Hematopoietic multipotent progenitor cell treated with erythropoietin and hydrocortisone succinate and interleukin-3 and kit ligand, for 6 days (in vitro differentiated cells): ENCODE data around the gene TBC1D20.
"Not testable (repeated sequence)": the region's sequence is repeated elsewhere in the genome, so short reads cannot be mapped to it uniquely, and the experiment has no call there.

Source experiments
- DNase-seq: peaks from one replicate; pipeline ENCODE4 v3.0.0-alpha.2; 2015

Gene TBC1D20, protein sequence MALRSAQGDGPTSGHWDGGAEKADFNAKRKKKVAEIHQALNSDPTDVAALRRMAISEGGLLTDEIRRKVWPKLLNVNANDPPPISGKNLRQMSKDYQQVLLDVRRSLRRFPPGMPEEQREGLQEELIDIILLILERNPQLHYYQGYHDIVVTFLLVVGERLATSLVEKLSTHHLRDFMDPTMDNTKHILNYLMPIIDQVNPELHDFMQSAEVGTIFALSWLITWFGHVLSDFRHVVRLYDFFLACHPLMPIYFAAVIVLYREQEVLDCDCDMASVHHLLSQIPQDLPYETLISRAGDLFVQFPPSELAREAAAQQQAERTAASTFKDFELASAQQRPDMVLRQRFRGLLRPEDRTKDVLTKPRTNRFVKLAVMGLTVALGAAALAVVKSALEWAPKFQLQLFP

DNA sequence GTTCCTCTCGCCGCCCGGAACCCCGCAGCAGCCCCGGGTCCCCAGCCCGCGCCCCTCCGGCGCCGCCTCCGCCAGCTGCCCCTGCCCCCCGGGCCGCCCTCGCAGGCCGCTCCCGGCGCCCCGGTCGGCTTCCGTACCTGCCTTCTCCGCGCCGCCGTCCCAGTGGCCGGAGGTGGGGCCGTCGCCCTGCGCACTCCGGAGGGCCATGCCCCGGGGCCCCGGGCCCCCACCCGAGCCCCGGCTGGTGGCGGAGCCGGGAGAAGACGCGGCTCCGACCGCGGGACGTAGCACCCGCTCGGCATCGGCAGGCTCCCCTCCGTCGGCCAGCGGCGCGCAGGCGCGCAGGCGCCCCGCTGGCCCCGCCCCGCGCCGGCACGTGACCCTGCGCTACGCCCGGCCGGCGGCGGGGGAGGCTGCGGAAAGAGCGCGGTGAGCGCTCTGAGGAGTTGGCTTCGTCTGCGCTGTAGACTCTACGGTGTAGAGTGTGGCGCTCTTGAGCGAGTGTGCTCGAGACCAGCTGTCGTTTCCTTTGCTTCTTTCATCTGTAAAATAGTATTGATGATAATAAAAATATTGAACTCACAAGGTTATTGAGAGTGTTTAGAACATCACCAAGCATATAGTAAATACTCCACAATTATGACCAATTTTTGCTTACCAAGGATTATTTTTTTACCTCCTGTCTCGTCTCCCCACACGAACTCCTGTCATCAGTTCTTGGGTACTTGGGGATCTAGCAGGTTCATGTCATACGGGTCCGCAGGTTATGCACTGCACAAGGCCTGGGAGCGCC, at the start of gene TBC1D20:
TBC1D20 (minus strand) TSS at position 335 of the 793 bp plus-strand sequence; CDS start at position 207, 128 bp downstream.
- peak; percentile 94 for DNase-seq

DNA sequence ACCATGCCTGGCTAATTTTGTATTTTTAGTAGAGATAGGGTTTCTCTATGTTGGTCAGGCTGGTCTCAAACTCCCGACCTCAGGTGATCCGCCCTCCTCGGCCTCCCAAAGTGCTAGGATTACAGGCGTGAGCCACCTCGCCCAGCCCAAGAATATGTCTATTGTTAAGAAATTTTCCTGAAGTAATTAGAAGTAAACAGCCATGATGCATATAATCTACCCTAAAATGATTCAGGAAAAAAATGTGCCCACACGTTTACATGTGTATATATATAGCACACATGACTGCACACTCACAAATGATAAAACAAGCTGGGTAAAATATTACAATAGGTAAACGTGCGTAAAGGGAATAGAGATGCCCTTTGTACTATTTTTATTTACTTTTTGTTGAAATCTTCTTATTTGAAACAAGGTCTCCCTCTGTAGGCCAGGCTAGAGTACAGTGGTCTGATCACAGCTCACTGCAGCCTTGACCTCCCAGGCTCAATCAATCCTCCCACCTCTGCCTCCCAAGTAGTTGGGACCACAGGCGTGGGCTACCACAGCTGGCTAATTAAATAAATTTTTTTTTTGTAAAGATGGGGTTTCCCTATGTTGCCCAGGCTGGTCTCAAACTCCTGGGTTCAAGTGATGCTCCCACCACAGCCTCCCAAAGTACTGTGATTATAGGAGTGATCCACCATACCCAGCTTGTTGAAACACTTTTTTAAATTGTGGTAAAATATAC, 48.2 kb upstream of the TBC1D20 start:
- not testable (repeated sequence) for DNase-seq

DNA sequence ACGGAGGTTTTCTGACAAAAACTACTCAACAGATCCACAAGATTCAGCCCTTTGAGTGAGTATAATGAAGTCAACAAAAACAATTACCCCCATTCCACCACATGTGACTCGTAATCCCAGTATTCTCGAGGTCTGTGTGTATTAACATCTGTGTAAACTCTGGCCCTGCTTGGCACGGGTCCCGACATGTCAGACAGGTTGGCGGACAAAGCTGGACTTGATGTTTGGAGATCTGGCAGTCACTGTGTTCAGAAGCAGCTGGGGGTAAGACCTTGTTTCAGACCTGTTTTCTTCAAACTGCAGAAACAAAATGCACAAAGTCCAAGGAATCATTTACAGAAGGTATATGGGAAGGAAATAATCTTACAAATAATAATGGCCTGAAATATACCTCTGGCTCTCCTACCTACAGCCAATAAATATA, 46.0 kb upstream of the TBC1D20 start:
- DNase-seq = not testable (repeated sequence)

DNA sequence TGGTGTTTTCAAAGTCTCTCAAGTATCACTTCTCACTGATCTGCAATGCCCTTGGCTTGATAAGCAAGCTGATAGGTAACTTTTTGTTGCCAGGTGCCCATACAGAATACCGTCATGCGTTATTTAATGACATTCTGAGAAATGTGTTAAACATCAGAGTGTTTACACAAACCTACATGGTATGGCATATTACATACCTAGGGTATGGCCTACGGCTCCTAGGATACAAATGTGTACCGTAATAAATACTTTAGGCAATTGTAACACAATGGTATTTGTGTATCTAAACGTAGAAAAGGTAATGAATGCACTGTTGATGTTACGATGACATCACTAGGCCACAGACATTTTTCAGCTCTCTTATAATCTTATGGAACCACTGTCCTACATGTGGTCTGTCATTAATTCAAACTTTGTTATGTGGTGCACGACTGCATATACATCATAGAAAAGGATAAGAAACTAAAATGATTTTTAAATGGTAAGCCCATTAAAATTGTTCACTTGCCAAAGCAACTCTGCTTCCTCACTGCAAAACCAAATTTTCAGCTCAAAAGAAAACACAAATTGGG, 45.5 kb upstream of the TBC1D20 start:
- DNase-seq = no peak

DNA sequence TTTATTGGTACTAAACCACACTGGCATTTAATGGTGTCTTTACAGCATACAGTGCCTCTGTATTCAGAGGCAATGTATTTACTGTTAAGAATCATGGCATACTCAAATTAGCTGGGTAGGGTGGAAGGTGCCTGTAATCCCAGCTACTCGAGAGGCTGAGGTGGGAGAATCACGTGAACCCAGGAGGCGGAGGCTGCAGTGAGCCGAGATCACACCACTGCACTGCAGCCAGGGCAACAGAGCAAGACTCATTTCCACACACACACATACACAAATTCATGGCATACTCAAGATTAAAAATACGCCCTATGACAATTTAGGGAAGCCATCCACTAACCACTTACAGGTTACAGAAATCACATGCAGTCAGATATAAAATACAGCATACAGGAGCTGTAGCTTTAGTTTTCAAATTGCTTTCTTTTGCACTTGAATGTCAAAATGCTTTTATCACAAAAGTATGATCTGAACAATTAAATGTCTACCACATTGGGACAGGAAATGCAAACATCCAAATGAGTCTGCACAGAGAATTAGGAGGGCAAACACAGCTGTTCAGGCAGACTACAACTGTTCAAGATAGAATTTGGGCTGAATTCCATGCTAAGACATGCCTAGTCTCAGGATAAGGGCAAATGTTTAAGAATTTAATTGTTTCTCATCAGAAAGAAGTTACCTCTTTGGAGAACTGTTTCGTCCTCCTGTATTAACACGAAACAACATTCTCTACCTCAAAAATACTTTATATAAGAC, 44.8 kb upstream of the TBC1D20 start:
- DNase-seq = no peak

DNA sequence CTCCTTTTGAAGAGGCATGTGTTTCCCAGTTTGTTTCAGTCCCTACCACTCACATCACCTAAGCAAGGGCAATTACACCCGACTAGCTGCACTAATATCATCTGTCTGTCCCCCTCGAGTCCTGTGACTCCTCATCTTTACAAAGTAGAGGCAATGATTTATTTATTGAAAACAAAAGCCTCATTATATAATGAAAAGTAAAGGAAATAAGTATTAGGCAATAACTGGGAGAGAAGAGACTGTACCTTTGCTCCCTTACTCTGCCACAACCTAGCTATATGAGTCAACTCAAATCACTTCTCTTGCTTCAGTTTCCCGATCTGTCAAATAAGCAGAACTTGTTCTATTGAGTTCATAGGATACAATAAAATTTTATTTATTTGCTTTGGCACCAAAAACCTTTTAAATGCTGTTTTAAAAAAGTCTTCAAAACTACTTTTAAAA, 42.3 kb upstream of the TBC1D20 start:
- no peak for DNase-seq

DNA sequence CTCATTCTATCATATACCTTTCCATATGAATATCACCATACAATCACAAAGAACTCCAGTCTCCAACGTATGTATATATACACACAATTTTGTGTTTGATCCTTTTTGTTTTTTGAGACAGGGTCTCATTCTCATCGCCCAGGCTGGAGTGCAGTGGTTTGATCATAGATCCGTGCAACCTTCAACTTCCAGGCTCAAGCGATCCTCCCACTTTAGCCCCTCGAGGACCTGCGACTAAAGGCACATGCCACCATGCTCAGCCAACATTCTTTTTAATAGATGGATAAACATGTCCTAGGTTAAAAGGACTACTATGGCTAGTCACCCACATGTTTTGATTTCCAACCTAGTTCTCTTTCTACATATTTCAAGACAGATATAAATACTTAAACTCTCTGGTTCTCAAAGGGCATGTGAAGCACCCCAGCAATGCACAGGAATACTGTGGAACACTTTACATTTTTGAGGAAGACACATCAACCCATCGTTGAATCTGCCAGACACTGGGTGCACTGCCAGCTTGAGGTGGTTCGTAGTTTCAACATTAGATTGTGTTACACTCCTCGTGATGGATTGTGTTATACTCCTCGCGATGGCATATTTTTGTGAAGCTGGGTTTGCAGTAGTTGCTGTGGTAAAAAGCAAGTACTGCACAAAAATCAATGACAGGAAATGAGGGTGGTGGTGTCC, 40.9 kb upstream of the TBC1D20 start:
- DNase-seq = no peak

DNA sequence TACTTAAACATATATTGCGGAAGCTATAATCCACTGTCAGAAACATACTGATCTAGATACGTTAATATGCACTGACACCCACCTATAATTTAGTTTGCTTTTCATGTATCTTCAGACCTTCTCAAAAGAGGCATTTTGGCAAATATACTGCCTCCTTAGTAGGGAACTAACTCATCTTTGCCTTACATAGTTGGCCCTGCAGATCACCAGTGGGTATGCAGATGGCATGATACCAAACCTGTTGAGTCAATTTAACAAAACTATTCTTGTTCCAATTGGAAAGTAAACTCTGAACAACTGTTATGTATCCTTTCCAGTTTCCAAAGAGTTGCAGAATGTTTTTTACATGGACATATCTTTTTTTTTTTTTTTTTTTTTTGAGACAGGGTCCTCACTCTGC, 35.6 kb upstream of the TBC1D20 start:
- DNase-seq = no peak

DNA sequence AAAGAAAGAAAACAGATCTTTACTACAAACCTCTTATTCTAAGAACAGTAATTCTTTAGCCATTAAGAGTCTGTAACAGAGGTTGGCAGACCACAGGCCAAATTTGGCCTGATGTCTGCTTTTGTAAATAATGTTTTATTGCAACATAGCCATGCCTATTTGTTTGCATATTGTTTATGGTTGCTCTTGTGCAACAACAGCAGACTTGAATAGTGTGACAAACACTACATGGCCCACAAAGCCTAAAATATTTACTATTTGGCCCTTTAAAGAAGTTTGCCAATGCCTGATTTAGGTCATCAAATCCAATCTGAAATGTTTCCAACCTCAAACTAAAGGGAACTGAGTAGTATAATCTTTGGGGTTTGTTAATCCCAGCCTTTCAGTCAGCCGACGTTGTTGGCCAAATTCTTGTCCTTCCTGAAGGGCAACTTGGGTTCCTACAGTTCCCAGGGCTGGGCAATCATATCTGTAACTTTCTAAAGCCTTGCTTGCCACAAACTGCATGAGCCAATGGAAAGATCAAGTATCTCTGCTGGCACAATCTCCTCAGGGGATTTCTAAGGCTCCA, 33.9 kb upstream of the TBC1D20 start:
- DNase-seq = no peak

DNA sequence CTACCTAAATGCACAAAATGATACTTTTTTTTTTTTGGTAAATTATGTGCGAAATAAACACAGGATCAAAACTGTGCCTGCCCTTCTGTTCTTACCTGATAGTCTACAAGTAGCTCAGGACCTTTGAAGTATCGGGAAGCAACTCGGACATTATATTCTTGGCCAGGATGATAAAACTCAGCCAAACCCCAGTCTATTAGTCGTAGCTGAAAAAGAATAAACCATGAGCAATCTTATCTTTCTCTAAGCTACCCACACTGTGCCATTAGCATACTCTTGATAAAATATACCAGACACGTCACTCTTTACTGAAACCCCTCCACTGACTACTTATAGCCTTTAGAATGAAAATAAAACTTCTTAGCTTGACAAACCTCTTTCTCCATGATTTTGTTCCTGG, 29.8 kb upstream of the TBC1D20 start:
- peak; percentile 89 for DNase-seq

DNA sequence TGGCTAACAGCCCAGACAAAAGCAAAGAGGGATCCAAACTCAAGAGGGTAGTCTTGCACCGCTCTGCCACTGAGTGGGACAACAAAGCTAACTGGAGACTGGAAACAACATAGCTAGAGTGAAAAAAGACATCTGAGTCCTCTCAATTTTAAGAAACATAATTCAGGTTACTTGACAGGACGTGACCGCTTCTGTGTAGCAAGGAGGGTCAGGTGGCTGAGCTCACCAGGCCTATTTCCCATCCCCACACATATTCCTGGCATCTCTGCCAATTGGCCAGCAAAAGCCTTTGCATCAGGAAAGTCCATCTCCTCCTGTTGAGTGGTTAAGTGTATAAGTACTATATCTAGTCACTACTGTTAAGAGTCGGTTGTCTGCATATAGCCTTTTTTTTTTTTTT, 25.3 kb upstream of the TBC1D20 start:
- no peak for DNase-seq

DNA sequence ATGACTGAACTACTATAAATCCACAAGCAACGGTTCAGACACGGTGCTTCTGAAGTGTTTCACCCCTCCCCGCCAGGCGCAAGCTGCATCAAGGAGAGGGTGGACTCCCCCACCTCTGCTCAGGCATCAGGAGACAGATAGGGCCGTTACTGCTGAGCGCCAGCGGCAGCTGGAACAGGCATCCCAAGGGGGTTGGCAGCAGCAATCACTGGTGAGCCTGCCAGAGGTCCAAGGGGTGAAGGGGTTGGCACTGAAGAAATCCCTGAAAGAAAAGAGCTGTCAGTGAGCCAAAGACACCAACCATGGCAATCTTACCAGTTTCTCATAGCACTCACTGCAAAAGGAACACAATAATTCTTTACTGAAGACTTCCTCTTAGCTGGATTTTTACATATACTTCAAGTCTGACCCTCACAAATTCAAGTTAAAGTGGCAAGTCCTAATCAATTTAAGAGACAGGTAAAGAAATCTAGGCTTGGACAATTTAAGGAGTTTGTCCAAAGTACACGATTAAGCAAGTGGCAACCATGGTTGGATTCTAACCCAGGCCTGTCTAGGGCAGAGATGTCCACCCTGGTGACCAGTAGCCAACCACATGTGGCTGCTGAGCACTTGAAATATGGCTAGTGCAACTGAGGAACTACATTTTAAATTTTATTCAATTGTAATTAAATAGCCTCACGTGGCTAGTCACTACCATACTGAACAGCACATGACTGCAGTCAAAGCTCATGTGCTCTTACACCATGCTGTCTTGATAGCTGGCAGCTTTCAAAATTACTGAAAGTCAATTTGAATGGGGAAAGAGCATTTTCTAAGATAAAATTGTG, 21.7 kb upstream of the TBC1D20 start:
- no peak for DNase-seq

DNA sequence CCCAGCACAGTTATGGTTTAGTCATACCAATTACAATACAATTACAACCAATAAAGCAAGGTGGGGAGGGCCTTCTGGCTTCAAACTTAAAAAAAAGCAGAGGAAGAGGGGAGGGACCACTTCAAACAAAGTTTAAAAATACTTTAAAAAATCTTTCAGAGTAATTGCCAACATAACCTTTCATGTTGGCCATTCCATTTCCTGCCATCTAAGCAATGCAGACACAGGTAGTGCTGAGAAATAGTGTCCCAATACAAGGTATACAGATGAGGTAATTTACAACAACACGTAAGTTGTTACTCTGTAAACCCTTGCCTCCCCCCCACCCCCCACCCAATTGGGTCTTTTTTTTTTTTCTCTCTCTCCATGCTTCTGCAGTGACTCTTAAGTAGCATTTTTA, 18.8 kb upstream of the TBC1D20 start:
- no peak for DNase-seq

DNA sequence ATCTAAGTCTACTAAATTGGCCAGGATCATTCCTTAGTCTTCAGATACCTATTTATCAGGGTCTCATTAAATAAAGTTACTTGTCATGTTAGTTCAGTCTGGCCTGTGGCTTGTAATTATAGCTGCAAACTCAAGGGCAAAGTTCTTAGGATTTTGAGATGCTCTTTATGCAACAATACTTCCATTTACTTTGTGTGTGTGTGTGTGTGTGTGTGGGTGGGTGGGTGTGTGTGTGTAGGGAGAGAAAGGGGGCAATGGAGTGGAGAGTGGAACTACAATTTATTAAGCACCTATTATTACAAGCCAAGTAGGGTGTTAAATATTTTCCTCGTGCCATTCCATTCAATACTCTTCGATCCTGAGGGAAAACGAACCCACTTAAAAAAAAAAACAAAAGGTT, 17.7 kb upstream of the TBC1D20 start:
- DNase-seq = no peak

DNA sequence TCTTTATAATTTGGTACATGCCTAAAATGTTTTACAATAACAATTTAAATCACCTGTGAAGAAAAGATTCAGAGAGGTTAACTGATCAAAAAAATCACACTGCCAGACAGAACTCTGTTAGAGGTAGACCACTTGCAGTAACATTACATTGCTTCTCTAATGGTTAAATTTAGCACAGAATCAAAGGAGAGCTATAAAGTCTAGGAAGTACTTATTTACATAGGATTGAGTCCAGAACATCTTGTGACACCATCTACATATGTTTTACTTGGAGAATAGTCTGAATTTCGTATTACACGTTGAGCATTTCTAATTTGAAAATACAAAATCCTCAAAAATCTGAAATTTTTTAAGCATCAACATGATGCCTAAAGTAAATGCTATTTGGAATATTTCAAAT, 17.2 kb upstream of the TBC1D20 start:
- DNase-seq = no peak

DNA sequence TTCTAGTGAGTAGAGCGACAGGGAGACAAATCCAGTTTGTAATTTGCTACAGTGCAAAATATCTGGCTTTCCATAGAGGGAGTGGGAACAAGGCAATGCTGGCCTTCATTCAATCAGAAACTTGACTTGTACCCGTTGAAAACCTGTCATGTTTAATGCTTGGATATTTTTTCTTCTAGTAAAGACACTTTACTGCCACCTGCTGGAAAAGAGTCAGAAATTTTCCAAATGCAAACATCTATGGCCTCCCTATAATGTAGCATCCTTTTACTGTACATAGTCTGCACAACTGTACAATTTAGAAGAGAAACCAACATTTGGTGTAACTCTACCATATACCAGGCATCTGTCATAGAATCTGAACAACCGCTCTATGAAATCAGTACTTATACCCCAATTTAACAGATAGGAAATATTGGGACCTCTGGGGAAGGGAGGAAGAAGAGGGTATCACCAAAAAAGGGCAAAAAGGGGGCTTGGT, 16.7 kb upstream of the TBC1D20 start:
- DNase-seq = peak; percentile 87

DNA sequence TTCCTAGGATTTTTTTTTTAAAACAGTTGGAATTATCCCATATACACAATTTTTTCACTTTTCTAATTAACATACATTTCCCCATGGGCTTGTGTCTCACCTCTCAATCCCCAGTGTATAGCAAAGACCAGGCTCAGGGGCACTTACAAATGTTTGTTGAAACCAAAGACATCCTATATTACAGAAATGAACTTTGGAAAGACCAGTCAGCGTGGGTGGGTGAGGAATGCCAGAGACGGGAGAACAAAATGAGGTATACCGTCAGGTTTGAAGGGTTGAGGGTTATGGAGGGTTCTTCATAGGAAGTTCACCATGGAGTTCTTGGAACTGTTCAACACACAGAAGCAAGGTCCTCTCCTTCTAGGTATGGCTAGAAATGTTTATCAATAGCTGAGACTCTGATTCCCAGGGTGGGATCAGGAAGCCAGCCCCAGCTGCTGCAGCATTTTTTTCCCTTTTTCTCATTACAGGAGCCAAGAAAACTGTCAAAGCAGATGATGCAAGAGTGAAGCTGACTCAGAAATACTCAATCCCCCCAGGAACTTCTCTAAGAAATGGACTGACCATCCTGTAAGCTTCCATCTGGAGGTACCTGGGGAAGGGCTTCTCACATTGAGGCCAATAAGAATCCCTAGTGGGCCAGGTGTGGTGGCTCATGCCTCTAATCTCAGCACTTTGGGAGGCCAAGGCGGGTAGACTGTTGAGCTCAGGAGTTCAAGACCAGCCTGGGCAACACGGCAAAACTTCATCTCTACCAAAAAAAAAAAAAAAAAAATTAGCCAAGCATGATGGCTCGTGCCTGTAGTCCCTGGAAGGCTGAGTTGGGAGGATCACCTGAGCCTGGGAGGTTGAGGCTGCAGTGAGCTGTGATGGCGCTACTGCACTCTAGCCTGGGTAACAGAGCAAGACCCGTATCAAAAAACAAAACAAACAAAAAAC, 15.9 kb upstream of the TBC1D20 start:
- DNase-seq = no peak

DNA sequence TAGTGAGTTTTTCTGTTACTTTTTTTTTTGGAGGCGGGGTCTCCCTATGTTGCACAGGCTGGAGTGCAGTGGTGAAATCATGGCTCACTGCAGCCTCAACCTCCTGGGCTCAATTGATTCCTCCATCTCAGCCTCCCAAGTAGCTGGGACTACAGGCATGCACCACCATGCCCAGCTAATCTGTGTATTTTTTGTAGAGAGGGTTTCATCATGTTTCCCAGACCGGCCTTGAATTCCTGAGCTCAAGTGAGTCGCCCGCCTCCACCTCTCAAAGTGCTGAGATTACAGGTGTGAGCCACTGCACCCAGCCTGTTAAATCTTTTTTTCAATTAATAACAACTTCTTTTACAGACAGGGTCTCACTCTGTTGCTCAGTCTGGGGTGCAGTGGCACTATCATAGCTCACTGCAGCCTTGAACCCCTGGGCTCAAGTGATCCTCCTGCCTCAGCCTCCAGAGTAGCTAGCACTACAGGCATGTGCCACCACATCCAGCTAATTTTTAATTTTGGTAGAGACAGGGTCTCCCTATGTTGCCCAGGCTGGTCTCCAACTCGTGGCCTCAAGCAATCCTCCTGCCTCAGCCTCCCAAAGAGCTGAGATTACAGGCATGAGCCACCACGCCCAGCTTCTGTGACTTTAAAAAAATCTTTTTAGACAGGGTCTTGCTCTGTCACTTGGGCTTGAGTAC, 14.4 kb upstream of the TBC1D20 start:
- DNase-seq = not testable (repeated sequence)
